ENCODE data around the gene PRKCH. TPM values are rescaled to one million over a fixed set of nuclear protein-coding genes. Genes with fewer than 3 reads are reported as not detected.

PRKCH gene
- total RNA-seq, 1 experiment from 2014 or later: 5.2 TPM

GRCh38 chr14:61581340-61581739 is 260.0 kb downstream of the PRKCH start:
- WGBS (ENCODE audit: extremely low coverage, insufficient read length, low lambda C conversion rate): no CpG with 5 or more reads among the region's 1 CpG

More at GRCh38 chr14:61581340-61581739, 260.0 kb downstream of the PRKCH start:
- no peak overlapping the region for H3K56ac ChIP-seq (ENCODE audit: insufficient read length, low read depth, low read length)
- no peak overlapping the region for H3K23ac ChIP-seq (ENCODE audit: insufficient read length, low read depth, low read length)
- no peak overlapping the region for H3K4me3 Mint-ChIP-seq
- H4K20me1 ChIP-seq (ENCODE audit: control insufficient read depth, insufficient read depth, insufficient read length): no peaks in the 10 kb centered on the region
- no peak overlapping the region for H3K14ac ChIP-seq (ENCODE audit: insufficient read depth, low read length)
- no peak for TF ChIP-seq CTCF (conservative IDR thresholded peaks at IDR 0.05)
- no peak overlapping the region for H2BK12ac ChIP-seq (ENCODE audit: insufficient read length, low read depth, low read length)
- no peaks in the 10 kb centered on the region for H3K79me2 ChIP-seq (ENCODE audit: insufficient read depth, low read length)
- no peak overlapping the region for H2BK5ac ChIP-seq (ENCODE audit: insufficient read length, low read length)
- no peak overlapping the region for H4K91ac ChIP-seq (ENCODE audit: insufficient read length, low read depth, low read length)
- no peak overlapping the region for H2BK120ac ChIP-seq (ENCODE audit: low read depth, low read length, poor library complexity, severe bottlenecking)
- H4K5ac ChIP-seq (ENCODE audit: insufficient read length, low read depth, low read length): no peak overlapping the region
- H2AK5ac ChIP-seq (ENCODE audit: insufficient read length, low read length): no peak overlapping the region
- H3K9me3 Mint-ChIP-seq: no peaks in the 10 kb centered on the region
- no peak overlapping the region for H3K27ac ChIP-seq (ENCODE audit: insufficient read length, low read depth, low read length)
- H3K4me1 ChIP-seq (ENCODE audit: insufficient read depth, low read length): no peaks in the 10 kb centered on the region
- H3K27me3 ChIP-seq (ENCODE audit: insufficient read depth, low read length): no peaks in the 10 kb centered on the region
- no peak overlapping the region for H3K4ac ChIP-seq (ENCODE audit: low read depth, low read length)
- H3K4me1 Mint-ChIP-seq: peaks cover 14 to 20% of the 10 kb centered on the region in 2 experiments
- H3K4me2 ChIP-seq (ENCODE audit: insufficient read depth, insufficient read length, low read length): no peak overlapping the region
- H3K9ac ChIP-seq (ENCODE audit: extremely low read depth, insufficient read length, low read length): no peak overlapping the region
- no peak overlapping the region for H3K27ac Mint-ChIP-seq
- H3K36me3 Mint-ChIP-seq (ENCODE audit: insufficient read depth in 1 of 3, low read depth in 3 of 3): no peaks in the 10 kb centered on the region
- no peak for DNase-seq
- H4K8ac ChIP-seq (replicated peaks; ENCODE audit: insufficient read length, low read depth, low read length): no peak overlapping the region
- no peak overlapping the region for H2BK15ac ChIP-seq (ENCODE audit: low read depth, low read length)
- no peak overlapping the region for H2AFZ ChIP-seq (ENCODE audit: low read length)
- peaks cover 3% of the 10 kb centered on the region; the same call in 1 of the 2 replicates for H3K27me3 Mint-ChIP-seq (ENCODE audit: low read depth)
- H3K79me1 ChIP-seq (ENCODE audit: insufficient read depth, low read depth, low read length, poor library complexity, severe bottlenecking): no peaks in the 10 kb centered on the region
- H3K9me3 ChIP-seq (ENCODE audit: control insufficient read depth, low read depth, low read length): no peaks in the 10 kb centered on the region
- H3K18ac ChIP-seq (ENCODE audit: insufficient read length, low read depth, low read length): no peak overlapping the region
- H3T11ph ChIP-seq (ENCODE audit: low read length): no peak overlapping the region
- H3K23me2 ChIP-seq (ENCODE audit: insufficient read length, low read depth, low read length, poor library complexity, severe bottlenecking): no peaks in the 10 kb centered on the region
- no peak overlapping the region for H2BK20ac ChIP-seq (ENCODE audit: low read depth, low read length, poor library complexity, severe bottlenecking)
